Umbilical cord (tissue), 2 donors: ENCODE data around the gene ALKBH1. TPM values are rescaled to one million over a fixed set of nuclear protein-coding genes. Genes with fewer than 3 reads are reported as not detected.

ENCODE experiments used
- DNase-seq: peaks from one replicate; pipeline ENCODE4 v3.0.0-alpha.2; 2015; ENCODE audit warnings: low spot score
- total RNA-seq: library from RNA; depleted of rRNA; stranded (reverse); fragments of >200 nt; gene quantifications from one replicate; pipeline ENCODE4 v1.2.3, GENCODE V29; 2014; ENCODE audit warnings: low replicate concordance; ENCODE audit not compliant: insufficient read depth

Gene ALKBH1
- total RNA-seq, 1 donor from 2014 or later: 8.7 TPM

GRCh38 chr14:77625360-77625759 lies 82.5 kb downstream of the ALKBH1 start:
- no peak for DNase-seq

GRCh38 chr14:77623201-77623600 lies 84.6 kb downstream of the ALKBH1 start:
- DNase-seq: no peak

Other genes with a start within 250 kb of the ALKBH1 start
- 66.9 TPM for gene AHSA1, start 249.9 kb downstream of the ALKBH1 start, total RNA-seq
- 10.6 TPM for gene ISM2, start 209.2 kb downstream of the ALKBH1 start, total RNA-seq
- 36.1 TPM for gene SPTLC2, start 91.4 kb downstream of the ALKBH1 start, total RNA-seq
- gene SLIRP, start 80 bp upstream of the ALKBH1 start, total RNA-seq: 23.4 TPM
- gene SNW1, start 53.1 kb upstream of the ALKBH1 start, total RNA-seq: 79.0 TPM
- gene ADCK1, start 92.1 kb upstream of the ALKBH1 start, total RNA-seq: 4.3 TPM